HEK293 (cell line): ENCODE results near the gene AURKA.
"Not testable (repeated sequence)": the region's sequence is repeated elsewhere in the genome, so short reads cannot be mapped to it uniquely, and the experiment has no call there.

ENCODE experiments used
- CTCF ChIA-PET: fragments of 350-600 bp; formaldehyde crosslinking; extraction: SDS; loops from one replicate; lab custom pipeline; 2021; ENCODE audit warnings: antibody characterized with exemption; lab: Yijun Ruan, JAX
- POLR2A ChIA-PET: fragments of 300-600 bp; formaldehyde crosslinking; extraction: SDS; loops from one replicate; lab custom pipeline; 2020; ENCODE audit warnings: antibody characterized with exemption, inconsistent platforms; lab: Yijun Ruan, JAX
- H3K27ac ChIP-seq: fragments of 200-500 bp; sonication (Bioruptor generic); 2 replicates; pipeline ENCODE4 v1.5.1; 2014; ENCODE audit warnings: low read depth, low read length, control low read depth, inconsistent platforms; ENCODE audit errors: extremely low read depth
- H3K36me3 ChIP-seq, 2 experiments: fragments of 200-500 bp in 1 of 2; sonication (Bioruptor generic) in 1 of 2; 1 replicate in 1 of 2; 2 replicates in 1 of 2; pipeline ENCODE4 v1.5.1; 2014 to 2017; ENCODE audit warnings: inconsistent platforms in 2 of 2, low read length in 2 of 2; ENCODE audit not compliant: control insufficient read depth in 2 of 2, insufficient read depth in 1 of 2
- H3K4me1 ChIP-seq: fragments of 200-500 bp; sonication (Bioruptor generic); 2 replicates; pipeline ENCODE4 v1.5.1; 2014; ENCODE audit warnings: mild to moderate bottlenecking, low read length, inconsistent platforms; ENCODE audit not compliant: control insufficient read depth, insufficient read depth
- H3K4me3 ChIP-seq: 2 replicates; pipeline ENCODE4 v1.5.1; 2011; ENCODE audit warnings: low read depth, mild to moderate bottlenecking, control low read depth, low read length, moderate library complexity
- H3K9me3 ChIP-seq: fragments of 200-500 bp; sonication (Bioruptor generic); 2 replicates; pipeline ENCODE4 v1.5.1; 2014; ENCODE audit warnings: low read depth, low read length, inconsistent platforms; ENCODE audit not compliant: control insufficient read depth, insufficient read depth
- BCL11A ChIP-seq: fragments of 450-650 bp; formaldehyde crosslinking; IDR thresholded peaks from 2 replicates; pipeline ENCODE4 v1.5.1; 2016; ENCODE audit warnings: low read depth, missing biosample characterization, missing genetic modification characterization
- KLF16 ChIP-seq: fragments of 450-650 bp; formaldehyde crosslinking; IDR thresholded peaks from 2 replicates; pipeline ENCODE4 v1.5.1; 2017; ENCODE audit warnings: missing biosample characterization, missing genetic modification characterization
- KLF8 ChIP-seq: fragments of 450-650 bp; formaldehyde crosslinking; IDR thresholded peaks from 2 replicates; pipeline ENCODE4 v1.5.1; 2016; ENCODE audit warnings: missing biosample characterization, missing genetic modification characterization
- PRDM1 ChIP-seq: fragments of 450-650 bp; formaldehyde crosslinking; IDR thresholded peaks from 2 replicates; pipeline ENCODE4; 2016; ENCODE audit warnings: missing biosample characterization, missing genetic modification characterization
- RBAK ChIP-seq: fragments of 450-650 bp; formaldehyde crosslinking; IDR thresholded peaks from 2 replicates; pipeline ENCODE4 v1.5.1; 2016; ENCODE audit warnings: missing biosample characterization, missing genetic modification characterization
- TRIM28 ChIP-seq: IDR thresholded peaks from 2 replicates; pipeline ENCODE4 v1.6.1; 2011; ENCODE audit warnings: low read length, control low read depth, borderline replicate concordance
- ZBTB7A ChIP-seq: fragments of 450-650 bp; formaldehyde crosslinking; IDR thresholded peaks from 2 replicates; pipeline ENCODE4 v1.5.1; 2016; ENCODE audit warnings: low read depth, missing biosample characterization, missing genetic modification characterization
- ZNF10 ChIP-seq: fragments of 450-650 bp; formaldehyde crosslinking; IDR thresholded peaks from 2 replicates; pipeline ENCODE4 v1.5.1; 2017; ENCODE audit warnings: missing biosample characterization, missing genetic modification characterization
- ZNF112 ChIP-seq: fragments of 450-650 bp; formaldehyde crosslinking; IDR thresholded peaks from 2 replicates; pipeline ENCODE4 v1.5.0; 2017; ENCODE audit warnings: missing biosample characterization, missing genetic modification characterization
- ZNF174 ChIP-seq: fragments of 450-650 bp; formaldehyde crosslinking; IDR thresholded peaks from 2 replicates; pipeline ENCODE4 v1.5.0; 2017; ENCODE audit warnings: missing biosample characterization, mild to moderate bottlenecking, missing genetic modification characterization
- ZNF175 ChIP-seq: fragments of 450-650 bp; formaldehyde crosslinking; IDR thresholded peaks from 2 replicates; pipeline ENCODE4 v1.5.1; 2016; ENCODE audit warnings: missing biosample characterization, missing genetic modification characterization
- ZNF2 ChIP-seq: fragments of 450-650 bp; formaldehyde crosslinking; IDR thresholded peaks from 2 replicates; pipeline ENCODE4 v1.5.1; 2016; ENCODE audit warnings: missing biosample characterization, missing genetic modification characterization
- ZNF202 ChIP-seq: fragments of 450-650 bp; formaldehyde crosslinking; IDR thresholded peaks from 2 replicates; pipeline ENCODE4 v1.5.1; 2016; ENCODE audit warnings: missing biosample characterization, missing genetic modification characterization, borderline replicate concordance
- ZNF23 ChIP-seq: fragments of 450-650 bp; formaldehyde crosslinking; IDR thresholded peaks from 2 replicates; pipeline ENCODE4 v1.5.1; 2016; ENCODE audit warnings: missing biosample characterization, missing genetic modification characterization, borderline replicate concordance
- ZNF324 ChIP-seq: fragments of 450-650 bp; formaldehyde crosslinking; IDR thresholded peaks from 2 replicates; pipeline ENCODE4 v1.5.1; 2016; ENCODE audit warnings: missing biosample characterization, missing genetic modification characterization
- ZNF335 ChIP-seq: fragments of 450-650 bp; formaldehyde crosslinking; conservative IDR thresholded peaks from 2 replicates; pipeline ENCODE4 v1.5.1; 2016; ENCODE audit warnings: missing biosample characterization, missing genetic modification characterization
- ZNF48 ChIP-seq: fragments of 450-650 bp; formaldehyde crosslinking; IDR thresholded peaks from 2 replicates; pipeline ENCODE4 v1.5.1; 2016; ENCODE audit warnings: missing biosample characterization, missing genetic modification characterization
- ZNF530 ChIP-seq: fragments of 450-650 bp; formaldehyde crosslinking; IDR thresholded peaks from 2 replicates; pipeline ENCODE4 v1.5.1; 2016; ENCODE audit warnings: low read depth, missing biosample characterization, missing genetic modification characterization
- ZNF707 ChIP-seq: fragments of 450-650 bp; formaldehyde crosslinking; IDR thresholded peaks from 2 replicates; pipeline ENCODE4 v1.5.1; 2016; ENCODE audit warnings: missing biosample characterization, missing genetic modification characterization
- TF ChIP-seq, protein P1 (sequence below): fragments of 450-650 bp; formaldehyde crosslinking; IDR thresholded peaks from 2 replicates; pipeline ENCODE4 v1.5.1; 2016; ENCODE audit warnings: missing biosample characterization, missing genetic modification characterization
- TF ChIP-seq, protein P2 (sequence below): fragments of 450-650 bp; formaldehyde crosslinking; optimal IDR thresholded peaks from 2 replicates; pipeline ENCODE3; 2016; ENCODE audit warnings: missing biosample characterization, mild to moderate bottlenecking, missing genetic modification characterization
- TF ChIP-seq, protein P3 (sequence below): fragments of 450-650 bp; formaldehyde crosslinking; IDR thresholded peaks from 2 replicates; pipeline ENCODE4 v1.5.1; 2016; ENCODE audit warnings: missing biosample characterization, missing genetic modification characterization
- TF ChIP-seq, protein P4 (sequence below): fragments of 450-650 bp; formaldehyde crosslinking; IDR thresholded peaks from 2 replicates; pipeline ENCODE4 v1.5.1; 2016; ENCODE audit warnings: missing biosample characterization, missing genetic modification characterization

Gene AURKA

GRCh38 chr20:56411759-56412472, 19.9 kb upstream of the AURKA start, which contains the start of gene CASS4:
Gene CASS4, plus strand, starts transcription at chr20:56412260. Its CDS starts 199 bp downstream, at chr20:56412459.
- ChIA-PET POLR2A (no interaction called here), CTCF (interaction anchor here (0.7 to 1.3 kb wide), 4 partner anchors 9 to 665 kb away, joined by 3 to 7 read pairs (median 5); no protein-coding TSS in a partner anchor)
- no peaks in the 10 kb centered on the region for H3K9me3 ChIP-seq
- TF ChIP-seq BCL11A, result no peak
- TF ChIP-seq, protein P1, sequence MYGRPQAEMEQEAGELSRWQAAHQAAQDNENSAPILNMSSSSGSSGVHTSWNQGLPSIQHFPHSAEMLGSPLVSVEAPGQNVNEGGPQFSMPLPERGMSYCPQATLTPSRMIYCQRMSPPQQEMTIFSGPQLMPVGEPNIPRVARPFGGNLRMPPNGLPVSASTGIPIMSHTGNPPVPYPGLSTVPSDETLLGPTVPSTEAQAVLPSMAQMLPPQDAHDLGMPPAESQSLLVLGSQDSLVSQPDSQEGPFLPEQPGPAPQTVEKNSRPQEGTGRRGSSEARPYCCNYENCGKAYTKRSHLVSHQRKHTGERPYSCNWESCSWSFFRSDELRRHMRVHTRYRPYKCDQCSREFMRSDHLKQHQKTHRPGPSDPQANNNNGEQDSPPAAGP (tag by site-specific recombination), result no peak
- TF ChIP-seq ZNF174 (tag by site-specific recombination), result no peak
- TF ChIP-seq ZNF202, result no peak
- TF ChIP-seq, all 188 proteins: peak for 0
- Histone ChIP-seq H3K27ac (no peak within 1 kb of the TSS), H3K36me3 (peaks cover 11 to 48% of the 10 kb centered on the region in 2 experiments), H3K4me3 (no peak within 1 kb of the TSS), H3K4me1 (no peaks in the 10 kb centered on the region)

DNA sequence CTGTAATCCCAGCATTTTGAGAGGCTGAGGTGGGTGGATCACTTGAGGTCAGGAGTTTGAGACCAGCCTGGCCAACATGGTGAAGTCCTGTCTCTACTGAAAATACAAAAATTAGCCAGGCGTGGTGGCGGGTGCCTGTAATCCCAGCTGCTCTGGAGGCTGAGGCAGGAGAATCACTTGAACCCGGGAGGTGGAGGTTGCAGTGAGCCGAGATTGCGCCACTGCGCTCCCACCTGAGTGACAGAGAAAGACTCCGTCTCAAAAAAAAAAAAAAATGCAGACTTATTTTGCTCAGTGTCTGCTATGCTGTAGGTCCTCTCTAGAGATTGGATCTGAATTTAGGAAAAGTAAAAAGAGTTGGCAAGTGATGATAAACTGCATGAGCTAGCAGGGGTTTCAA, 19.3 kb upstream of the AURKA start:
- H3K9me3 ChIP-seq, H3K4me1 ChIP-seq, H3K27ac ChIP-seq, POLR2A ChIA-PET, H3K4me3 ChIP-seq: not testable (repeated sequence)
- CTCF ChIA-PET, result interaction anchor here (0.7 to 1.3 kb wide), 2 partner anchors 11 to 666 kb away, joined by 4 to 6 read pairs; no protein-coding TSS in a partner anchor
- peaks cover 17 to 49% of the 10 kb centered on the region in 2 experiments for H3K36me3 ChIP-seq
- TF ChIP-seq, protein P2, sequence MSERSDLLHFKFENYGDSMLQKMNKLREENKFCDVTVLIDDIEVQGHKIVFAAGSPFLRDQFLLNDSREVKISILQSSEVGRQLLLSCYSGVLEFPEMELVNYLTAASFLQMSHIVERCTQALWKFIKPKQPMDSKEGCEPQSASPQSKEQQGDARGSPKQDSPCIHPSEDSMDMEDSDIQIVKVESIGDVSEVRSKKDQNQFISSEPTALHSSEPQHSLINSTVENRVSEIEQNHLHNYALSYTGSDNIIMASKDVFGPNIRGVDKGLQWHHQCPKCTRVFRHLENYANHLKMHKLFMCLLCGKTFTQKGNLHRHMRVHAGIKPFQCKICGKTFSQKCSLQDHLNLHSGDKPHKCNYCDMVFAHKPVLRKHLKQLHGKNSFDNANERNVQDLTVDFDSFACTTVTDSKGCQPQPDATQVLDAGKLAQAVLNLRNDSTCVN (tag by site-specific recombination), result peak; percentile 7

- Histone ChIP-seq H3K9me3 (no peaks in the 10 kb centered on the region), H3K27ac (no peak overlapping the region), H3K36me3 (peaks cover 28 to 55% of the 10 kb centered on the region in 2 experiments), H3K4me1 (no peaks in the 10 kb centered on the region), H3K4me3 (no peak overlapping the region)
- ChIA-PET POLR2A (no interaction called here), CTCF (interaction anchor here (1.2 kb wide), 1 partner anchor 12 kb away, joined by 4 read pairs; no protein-coding TSS in a partner anchor)
- TF ChIP-seq PRDM1 (tag by site-specific recombination) (no peak), ZNF23 (tag by site-specific recombination) (no peak), ZNF175 (no peak), ZBTB7A (tag by site-specific recombination) (no peak), ZNF530 (tag by site-specific recombination) (no peak), KLF16 (tag by site-specific recombination) (no peak), ZNF324 (tag by site-specific recombination) (no peak), ZNF10 (no peak), ZNF335 (no peak), ZNF707 (tag by site-specific recombination) (no peak), KLF8 (tag by site-specific recombination) (no peak), TRIM28 (no peak), RBAK (tag by site-specific recombination) (no peak), ZNF2 (tag by site-specific recombination) (no peak), ZNF48 (tag by site-specific recombination) (no peak), ZNF112 (tag by site-specific recombination) (no peak)
- TF ChIP-seq, protein P3, sequence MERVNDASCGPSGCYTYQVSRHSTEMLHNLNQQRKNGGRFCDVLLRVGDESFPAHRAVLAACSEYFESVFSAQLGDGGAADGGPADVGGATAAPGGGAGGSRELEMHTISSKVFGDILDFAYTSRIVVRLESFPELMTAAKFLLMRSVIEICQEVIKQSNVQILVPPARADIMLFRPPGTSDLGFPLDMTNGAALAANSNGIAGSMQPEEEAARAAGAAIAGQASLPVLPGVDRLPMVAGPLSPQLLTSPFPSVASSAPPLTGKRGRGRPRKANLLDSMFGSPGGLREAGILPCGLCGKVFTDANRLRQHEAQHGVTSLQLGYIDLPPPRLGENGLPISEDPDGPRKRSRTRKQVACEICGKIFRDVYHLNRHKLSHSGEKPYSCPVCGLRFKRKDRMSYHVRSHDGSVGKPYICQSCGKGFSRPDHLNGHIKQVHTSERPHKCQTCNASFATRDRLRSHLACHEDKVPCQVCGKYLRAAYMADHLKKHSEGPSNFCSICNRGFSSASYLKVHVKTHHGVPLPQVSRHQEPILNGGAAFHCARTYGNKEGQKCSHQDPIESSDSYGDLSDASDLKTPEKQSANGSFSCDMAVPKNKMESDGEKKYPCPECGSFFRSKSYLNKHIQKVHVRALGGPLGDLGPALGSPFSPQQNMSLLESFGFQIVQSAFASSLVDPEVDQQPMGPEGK (tag by site-specific recombination), result no peak
- TF ChIP-seq, protein P4, sequence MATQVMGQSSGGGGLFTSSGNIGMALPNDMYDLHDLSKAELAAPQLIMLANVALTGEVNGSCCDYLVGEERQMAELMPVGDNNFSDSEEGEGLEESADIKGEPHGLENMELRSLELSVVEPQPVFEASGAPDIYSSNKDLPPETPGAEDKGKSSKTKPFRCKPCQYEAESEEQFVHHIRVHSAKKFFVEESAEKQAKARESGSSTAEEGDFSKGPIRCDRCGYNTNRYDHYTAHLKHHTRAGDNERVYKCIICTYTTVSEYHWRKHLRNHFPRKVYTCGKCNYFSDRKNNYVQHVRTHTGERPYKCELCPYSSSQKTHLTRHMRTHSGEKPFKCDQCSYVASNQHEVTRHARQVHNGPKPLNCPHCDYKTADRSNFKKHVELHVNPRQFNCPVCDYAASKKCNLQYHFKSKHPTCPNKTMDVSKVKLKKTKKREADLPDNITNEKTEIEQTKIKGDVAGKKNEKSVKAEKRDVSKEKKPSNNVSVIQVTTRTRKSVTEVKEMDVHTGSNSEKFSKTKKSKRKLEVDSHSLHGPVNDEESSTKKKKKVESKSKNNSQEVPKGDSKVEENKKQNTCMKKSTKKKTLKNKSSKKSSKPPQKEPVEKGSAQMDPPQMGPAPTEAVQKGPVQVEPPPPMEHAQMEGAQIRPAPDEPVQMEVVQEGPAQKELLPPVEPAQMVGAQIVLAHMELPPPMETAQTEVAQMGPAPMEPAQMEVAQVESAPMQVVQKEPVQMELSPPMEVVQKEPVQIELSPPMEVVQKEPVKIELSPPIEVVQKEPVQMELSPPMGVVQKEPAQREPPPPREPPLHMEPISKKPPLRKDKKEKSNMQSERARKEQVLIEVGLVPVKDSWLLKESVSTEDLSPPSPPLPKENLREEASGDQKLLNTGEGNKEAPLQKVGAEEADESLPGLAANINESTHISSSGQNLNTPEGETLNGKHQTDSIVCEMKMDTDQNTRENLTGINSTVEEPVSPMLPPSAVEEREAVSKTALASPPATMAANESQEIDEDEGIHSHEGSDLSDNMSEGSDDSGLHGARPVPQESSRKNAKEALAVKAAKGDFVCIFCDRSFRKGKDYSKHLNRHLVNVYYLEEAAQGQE (tag by site-specific recombination), result no peak
These were observed 17.9 kb upstream of the AURKA start for GRCh38 chr20:56409956-56410355.
